ENCODE results near the gene GRHPR. TPM values are rescaled to one million over a fixed set of nuclear protein-coding genes. Genes with fewer than 3 reads are reported as not detected.

The GRHPR gene
- polyA plus RNA-seq, 1 donor from 2014 or later: 128 TPM

DNA sequence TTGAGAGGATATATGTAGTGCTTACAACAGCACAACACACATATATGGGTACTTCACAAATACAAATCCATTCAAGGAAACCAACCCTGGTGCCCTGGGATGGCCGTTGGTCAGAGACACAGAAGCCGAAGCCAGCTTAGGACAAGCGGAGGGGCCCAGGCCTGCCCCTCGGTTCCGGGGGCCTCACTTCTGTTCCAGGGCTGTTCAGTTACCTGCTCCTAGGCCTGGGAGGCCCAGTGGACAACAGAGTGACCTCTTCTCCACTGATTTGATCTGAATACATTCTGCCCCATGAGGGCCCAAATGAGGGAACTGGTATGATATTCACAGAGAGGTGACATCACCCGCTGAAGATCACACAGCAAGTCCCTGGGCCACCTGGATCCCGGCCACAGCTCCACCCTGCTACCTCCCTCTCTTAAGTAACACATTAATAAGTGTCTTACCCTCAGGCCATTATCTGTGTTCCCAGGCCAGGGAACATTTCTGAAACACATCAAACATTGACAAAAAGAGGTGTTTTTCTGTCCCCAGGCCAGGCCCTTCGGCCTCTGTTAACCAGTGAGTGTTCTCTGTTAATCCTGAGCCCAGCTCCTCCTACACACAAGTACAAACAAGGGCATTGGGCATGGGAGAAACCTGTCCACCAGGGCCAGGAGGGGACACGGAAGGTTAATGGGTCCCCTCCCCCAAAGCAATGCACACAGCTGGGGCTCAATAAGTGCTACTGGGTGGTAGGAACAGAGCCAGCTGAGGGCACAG lies 4.5 kb upstream of the GRHPR start:
- Histone ChIP-seq H3K79me2 (replicated peaks; ENCODE audit: insufficient read depth, low read length) (peaks cover 12% of the 10 kb centered on the region), H3K4me2 (ENCODE audit: low read length) (no peak overlapping the region), H3K9me2 (ENCODE audit: insufficient read depth, low read length) (no peaks in the 10 kb centered on the region), H3K27me3 (ENCODE audit: insufficient read depth, low read depth, low read length) (no peaks in the 10 kb centered on the region), H3K9me3 (ENCODE audit: low read length) (no peaks in the 10 kb centered on the region), H3K36me3 (ENCODE audit: insufficient read depth, low read length) (no peaks in the 10 kb centered on the region), H3K27ac (ENCODE audit: low read length) (no peak overlapping the region), H3F3A (ENCODE audit: insufficient read depth, low read length, poor library complexity, severe bottlenecking) (no peaks in the 10 kb centered on the region), H3K4me3 (ENCODE audit: low read length) (no peak overlapping the region), H2AFZ (ENCODE audit: low read depth, low read length) (no peak overlapping the region), H4K20me1 (ENCODE audit: insufficient read depth) (no peaks in the 10 kb centered on the region), H3K9ac (ENCODE audit: low read length) (no peak overlapping the region)
- no peak for TF ChIP-seq EZH2 (IDR thresholded peaks at IDR 0.05; ENCODE audit: borderline replicate concordance, insufficient read depth, low read length, poor library complexity, severe bottlenecking)
- no peak for TF ChIP-seq MXI1 (conservative IDR thresholded peaks at IDR 0.05; ENCODE audit: poor library complexity, severe bottlenecking)
- no peak for TF ChIP-seq RAD21 (conservative IDR thresholded peaks at IDR 0.05)
- TF ChIP-seq TAF1 (IDR thresholded peaks at IDR 0.05; ENCODE audit: low read depth): no peak
- TF ChIP-seq POLR2AphosphoS5 (IDR thresholded peaks at IDR 0.05): no peak
- TF ChIP-seq, protein P1, sequence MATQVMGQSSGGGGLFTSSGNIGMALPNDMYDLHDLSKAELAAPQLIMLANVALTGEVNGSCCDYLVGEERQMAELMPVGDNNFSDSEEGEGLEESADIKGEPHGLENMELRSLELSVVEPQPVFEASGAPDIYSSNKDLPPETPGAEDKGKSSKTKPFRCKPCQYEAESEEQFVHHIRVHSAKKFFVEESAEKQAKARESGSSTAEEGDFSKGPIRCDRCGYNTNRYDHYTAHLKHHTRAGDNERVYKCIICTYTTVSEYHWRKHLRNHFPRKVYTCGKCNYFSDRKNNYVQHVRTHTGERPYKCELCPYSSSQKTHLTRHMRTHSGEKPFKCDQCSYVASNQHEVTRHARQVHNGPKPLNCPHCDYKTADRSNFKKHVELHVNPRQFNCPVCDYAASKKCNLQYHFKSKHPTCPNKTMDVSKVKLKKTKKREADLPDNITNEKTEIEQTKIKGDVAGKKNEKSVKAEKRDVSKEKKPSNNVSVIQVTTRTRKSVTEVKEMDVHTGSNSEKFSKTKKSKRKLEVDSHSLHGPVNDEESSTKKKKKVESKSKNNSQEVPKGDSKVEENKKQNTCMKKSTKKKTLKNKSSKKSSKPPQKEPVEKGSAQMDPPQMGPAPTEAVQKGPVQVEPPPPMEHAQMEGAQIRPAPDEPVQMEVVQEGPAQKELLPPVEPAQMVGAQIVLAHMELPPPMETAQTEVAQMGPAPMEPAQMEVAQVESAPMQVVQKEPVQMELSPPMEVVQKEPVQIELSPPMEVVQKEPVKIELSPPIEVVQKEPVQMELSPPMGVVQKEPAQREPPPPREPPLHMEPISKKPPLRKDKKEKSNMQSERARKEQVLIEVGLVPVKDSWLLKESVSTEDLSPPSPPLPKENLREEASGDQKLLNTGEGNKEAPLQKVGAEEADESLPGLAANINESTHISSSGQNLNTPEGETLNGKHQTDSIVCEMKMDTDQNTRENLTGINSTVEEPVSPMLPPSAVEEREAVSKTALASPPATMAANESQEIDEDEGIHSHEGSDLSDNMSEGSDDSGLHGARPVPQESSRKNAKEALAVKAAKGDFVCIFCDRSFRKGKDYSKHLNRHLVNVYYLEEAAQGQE (IDR thresholded peaks at IDR 0.05; ENCODE audit: borderline replicate concordance): no peak
- no peak for TF ChIP-seq SMC3 (conservative IDR thresholded peaks at IDR 0.05; ENCODE audit: poor library complexity)
- TF ChIP-seq, protein P2, sequence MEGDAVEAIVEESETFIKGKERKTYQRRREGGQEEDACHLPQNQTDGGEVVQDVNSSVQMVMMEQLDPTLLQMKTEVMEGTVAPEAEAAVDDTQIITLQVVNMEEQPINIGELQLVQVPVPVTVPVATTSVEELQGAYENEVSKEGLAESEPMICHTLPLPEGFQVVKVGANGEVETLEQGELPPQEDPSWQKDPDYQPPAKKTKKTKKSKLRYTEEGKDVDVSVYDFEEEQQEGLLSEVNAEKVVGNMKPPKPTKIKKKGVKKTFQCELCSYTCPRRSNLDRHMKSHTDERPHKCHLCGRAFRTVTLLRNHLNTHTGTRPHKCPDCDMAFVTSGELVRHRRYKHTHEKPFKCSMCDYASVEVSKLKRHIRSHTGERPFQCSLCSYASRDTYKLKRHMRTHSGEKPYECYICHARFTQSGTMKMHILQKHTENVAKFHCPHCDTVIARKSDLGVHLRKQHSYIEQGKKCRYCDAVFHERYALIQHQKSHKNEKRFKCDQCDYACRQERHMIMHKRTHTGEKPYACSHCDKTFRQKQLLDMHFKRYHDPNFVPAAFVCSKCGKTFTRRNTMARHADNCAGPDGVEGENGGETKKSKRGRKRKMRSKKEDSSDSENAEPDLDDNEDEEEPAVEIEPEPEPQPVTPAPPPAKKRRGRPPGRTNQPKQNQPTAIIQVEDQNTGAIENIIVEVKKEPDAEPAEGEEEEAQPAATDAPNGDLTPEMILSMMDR (IDR thresholded peaks at IDR 0.05; ENCODE audit: poor library complexity, severe bottlenecking): no peak
- no peak for TF ChIP-seq EP300 (conservative IDR thresholded peaks at IDR 0.05; ENCODE audit: poor library complexity, severe bottlenecking)

DNA sequence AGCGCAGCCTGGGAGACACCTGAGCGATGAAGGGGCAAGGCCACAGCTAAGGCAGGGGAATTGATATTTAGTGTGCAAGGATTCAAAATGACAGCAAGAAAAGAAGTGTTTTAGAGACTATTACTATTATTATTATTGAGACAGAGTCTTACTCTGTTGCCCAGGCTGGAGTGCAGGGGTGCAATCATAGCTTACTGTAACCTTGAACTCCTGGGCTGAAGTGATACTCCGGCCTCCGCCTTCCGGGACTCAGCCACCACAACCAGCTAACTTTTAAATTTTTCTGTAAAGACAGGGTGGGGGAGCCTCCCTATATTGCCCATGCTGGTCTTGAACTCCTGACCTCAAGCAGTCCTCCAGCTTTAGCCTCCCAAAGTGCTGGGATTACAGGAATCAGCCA lies 3.3 kb upstream of the GRHPR start:
- TF ChIP-seq EP300 (conservative IDR thresholded peaks at IDR 0.05; ENCODE audit: poor library complexity, severe bottlenecking): no peak
- TF ChIP-seq MXI1 (conservative IDR thresholded peaks at IDR 0.05; ENCODE audit: poor library complexity, severe bottlenecking): no peak
- no peak for TF ChIP-seq POLR2AphosphoS5 (IDR thresholded peaks at IDR 0.05)
- TF ChIP-seq, protein P1 (IDR thresholded peaks at IDR 0.05; ENCODE audit: borderline replicate concordance): no peak
- no peak for TF ChIP-seq TAF1 (IDR thresholded peaks at IDR 0.05; ENCODE audit: low read depth)
- TF ChIP-seq SMC3 (conservative IDR thresholded peaks at IDR 0.05; ENCODE audit: poor library complexity): no peak
- TF ChIP-seq RAD21 (conservative IDR thresholded peaks at IDR 0.05): no peak
- TF ChIP-seq, protein P2 (IDR thresholded peaks at IDR 0.05; ENCODE audit: poor library complexity, severe bottlenecking): no peak
- TF ChIP-seq EZH2 (IDR thresholded peaks at IDR 0.05; ENCODE audit: borderline replicate concordance, insufficient read depth, low read length, poor library complexity, severe bottlenecking): no peak
- H3K27ac ChIP-seq (ENCODE audit: low read length): no peak overlapping the region
- no peaks in the 10 kb centered on the region for H3K27me3 ChIP-seq (ENCODE audit: insufficient read depth, low read depth, low read length)
- H3K36me3 ChIP-seq (ENCODE audit: insufficient read depth, low read length): no peaks in the 10 kb centered on the region
- H3K4me2 ChIP-seq (ENCODE audit: low read length): no peak overlapping the region
- H3K9me2 ChIP-seq (ENCODE audit: insufficient read depth, low read length): no peaks in the 10 kb centered on the region
- H3K9ac ChIP-seq (ENCODE audit: low read length): no peak overlapping the region
- no peaks in the 10 kb centered on the region for H3K9me3 ChIP-seq (ENCODE audit: low read length)
- H4K20me1 ChIP-seq (ENCODE audit: insufficient read depth): no peaks in the 10 kb centered on the region
- no peak overlapping the region for H3K4me3 ChIP-seq (ENCODE audit: low read length)
- H2AFZ ChIP-seq (ENCODE audit: low read depth, low read length): no peak overlapping the region
- H3F3A ChIP-seq (ENCODE audit: insufficient read depth, low read length, poor library complexity, severe bottlenecking): no peaks in the 10 kb centered on the region
- peaks cover 23% of the 10 kb centered on the region for H3K79me2 ChIP-seq (replicated peaks; ENCODE audit: insufficient read depth, low read length)
